Activated T-cell treated with anti-CD3 and anti-CD28 coated beads for 1 hour (primary cell): Measurements from ENCODE around the gene DDR2.
"Not testable (repeated sequence)": the region's sequence is repeated elsewhere in the genome, so short reads cannot be mapped to it uniquely, and the experiment has no call there.

Experiments used
- DNase-seq: peaks from one replicate; pipeline ENCODE4 v3.0.0-alpha.2; 2020; ENCODE audit warnings: low read depth

Gene DDR2

DNA sequence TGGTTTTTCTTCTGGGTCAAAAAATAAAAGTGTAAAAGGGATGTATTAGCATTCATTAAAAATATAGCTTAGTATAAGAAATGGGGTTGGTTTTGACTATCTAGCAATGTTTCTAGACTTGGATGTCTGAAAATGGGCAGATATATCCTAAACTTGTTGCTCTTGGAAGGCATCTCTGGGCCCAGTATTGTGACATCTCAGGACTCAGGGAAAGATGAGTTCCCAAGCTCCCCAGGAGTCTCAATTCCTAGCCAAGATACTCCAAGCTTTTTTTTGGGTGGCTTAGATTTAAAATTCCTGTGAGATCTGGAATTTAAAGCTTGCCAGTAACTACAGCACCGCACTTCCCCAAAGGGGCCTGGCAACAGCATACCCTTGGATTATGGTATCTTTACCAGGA, 146.8 kb downstream of the DDR2 start:
- DNase-seq = no peak

DNA sequence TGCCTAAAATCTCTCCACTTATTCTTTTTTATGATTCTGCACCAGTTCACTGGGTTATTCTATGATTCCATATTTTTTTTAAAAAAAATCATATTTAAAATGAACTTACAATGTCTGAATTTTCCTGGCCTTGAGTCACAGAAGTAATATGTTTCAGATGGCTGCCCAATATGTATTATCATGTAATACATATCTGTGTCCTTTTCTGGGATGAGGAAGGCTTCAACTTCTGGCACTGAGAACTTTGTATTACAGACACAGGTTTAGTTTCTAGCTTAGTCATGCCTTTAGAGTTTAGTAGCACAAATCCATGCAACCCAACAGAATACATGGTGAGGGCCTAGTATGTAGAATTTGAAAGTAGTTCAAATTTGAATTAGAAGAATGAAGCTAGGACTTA, 150.4 kb downstream of the DDR2 start:
- DNase-seq = no peak

DNA sequence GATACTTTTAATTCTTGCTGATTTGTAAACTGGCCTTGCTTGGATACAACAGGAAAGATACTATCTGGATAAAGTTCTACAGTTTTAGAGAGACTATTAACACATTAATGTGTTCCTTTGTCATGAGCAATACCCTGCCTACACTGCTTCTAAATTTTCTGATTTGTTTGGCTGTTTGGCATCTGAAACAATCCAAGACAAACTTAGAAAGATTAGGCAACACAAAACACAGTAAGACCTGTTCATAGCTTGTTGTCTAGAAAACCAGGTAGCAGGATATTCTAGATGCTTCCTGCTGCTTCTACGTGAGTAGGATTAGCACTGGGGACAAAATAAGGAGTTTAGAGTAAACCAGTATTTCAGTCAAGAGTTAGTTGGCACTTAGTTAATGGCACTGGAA, 152.7 kb downstream of the DDR2 start:
- not testable (repeated sequence) for DNase-seq

- not testable (repeated sequence) for DNase-seq
These were observed 156.5 kb downstream of the DDR2 start for GRCh38 chr1:162788783-162789182.

GRCh38 chr1:162790303-162790984, 158.2 kb downstream of the DDR2 start, which contains the start of gene HSD17B7:
Gene HSD17B7, plus strand, starts transcription at chr1:162790702. Its CDS starts 99 bp downstream, at chr1:162790801.
- peak; percentile 58 for DNase-seq

DNA sequence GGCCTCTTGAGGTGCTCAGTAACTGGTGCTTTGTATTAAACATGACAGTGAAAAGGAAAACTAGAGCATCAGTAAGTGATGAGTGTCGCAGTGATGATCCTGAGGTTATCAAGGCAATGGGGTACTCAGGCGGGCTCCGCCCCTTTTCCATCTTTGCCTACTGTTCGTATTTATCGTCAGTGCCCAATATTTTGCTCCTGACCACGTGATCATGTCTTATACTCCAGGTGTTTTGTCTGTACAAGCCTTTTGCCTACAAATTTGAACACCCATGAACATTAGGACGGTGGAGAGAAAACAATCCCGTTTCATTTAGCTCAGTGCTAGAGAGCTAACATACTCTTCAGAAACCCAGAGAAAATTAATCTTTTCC, 158.7 kb downstream of the DDR2 start:
- DNase-seq = not testable (repeated sequence)

DNA sequence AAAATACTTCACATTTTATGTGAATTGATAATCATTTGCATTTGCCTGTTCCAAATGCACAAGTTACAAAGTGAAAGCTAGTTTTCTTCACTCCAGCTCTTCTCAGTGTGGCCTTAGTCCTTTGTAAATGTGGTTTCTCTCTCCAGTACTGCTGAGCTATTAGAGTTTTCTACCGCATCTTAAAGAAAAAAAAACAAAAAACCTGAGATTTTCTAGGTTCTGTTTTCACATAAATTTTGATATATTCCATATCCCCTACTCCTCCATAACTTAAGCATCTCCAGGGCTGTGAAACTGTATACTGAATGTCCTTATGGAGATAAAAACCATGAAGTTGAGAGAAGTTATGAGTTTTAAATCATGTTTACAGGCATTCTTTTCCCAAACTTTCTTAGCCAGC, 162.0 kb downstream of the DDR2 start:
- not testable (repeated sequence) for DNase-seq

GRCh38 chr1:162796617-162797279, 164.5 kb downstream of the DDR2 start:
- not testable (repeated sequence) for DNase-seq

- not testable (repeated sequence) for DNase-seq
These were observed 167.9 kb downstream of the DDR2 start for GRCh38 chr1:162799995-162800830.

GRCh38 chr1:162807503-162807902, 175.2 kb downstream of the DDR2 start:
- not testable (repeated sequence) for DNase-seq

DNA sequence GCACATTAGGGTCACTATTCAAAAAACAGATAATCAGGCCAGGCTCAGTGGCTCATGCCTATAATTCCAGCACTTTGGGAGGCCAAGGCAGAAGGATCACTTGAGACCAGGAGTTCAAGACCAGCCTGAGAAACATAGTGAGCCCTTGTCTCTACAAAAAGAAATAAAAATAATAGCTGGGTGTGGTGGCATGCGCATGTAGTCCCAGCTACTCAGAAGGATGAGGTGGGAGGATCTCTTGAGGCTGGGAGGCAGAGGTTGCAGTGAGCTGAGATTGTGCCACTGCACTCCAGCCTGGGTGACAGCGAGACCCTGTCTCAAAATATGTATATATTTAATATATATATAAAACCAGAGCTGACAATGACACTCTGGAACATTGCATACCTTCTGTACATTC, 180.1 kb downstream of the DDR2 start:
- not testable (repeated sequence) for DNase-seq

DNA sequence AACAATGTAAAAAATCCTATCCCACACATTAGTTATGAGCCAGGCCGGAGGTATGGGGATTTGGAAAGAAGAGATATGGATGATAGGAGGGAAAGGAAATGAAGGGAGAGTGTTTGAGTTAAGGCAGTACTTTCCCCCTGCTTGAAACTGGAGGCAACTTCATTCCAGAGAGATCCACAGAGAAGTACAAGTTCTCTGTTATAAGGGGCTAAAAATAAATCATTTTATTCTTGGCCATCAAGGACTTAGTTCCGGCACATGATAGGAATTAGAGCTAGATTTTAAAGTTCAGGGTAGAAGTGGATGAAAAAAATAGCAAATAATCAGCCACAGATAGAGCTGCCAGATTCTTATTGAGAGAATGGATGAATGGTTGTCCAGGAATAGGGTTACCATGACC, 185.9 kb downstream of the DDR2 start:
- DNase-seq = not testable (repeated sequence)

GRCh38 chr1:162818666-162819065, 186.4 kb downstream of the DDR2 start:
- not testable (repeated sequence) for DNase-seq

DNA sequence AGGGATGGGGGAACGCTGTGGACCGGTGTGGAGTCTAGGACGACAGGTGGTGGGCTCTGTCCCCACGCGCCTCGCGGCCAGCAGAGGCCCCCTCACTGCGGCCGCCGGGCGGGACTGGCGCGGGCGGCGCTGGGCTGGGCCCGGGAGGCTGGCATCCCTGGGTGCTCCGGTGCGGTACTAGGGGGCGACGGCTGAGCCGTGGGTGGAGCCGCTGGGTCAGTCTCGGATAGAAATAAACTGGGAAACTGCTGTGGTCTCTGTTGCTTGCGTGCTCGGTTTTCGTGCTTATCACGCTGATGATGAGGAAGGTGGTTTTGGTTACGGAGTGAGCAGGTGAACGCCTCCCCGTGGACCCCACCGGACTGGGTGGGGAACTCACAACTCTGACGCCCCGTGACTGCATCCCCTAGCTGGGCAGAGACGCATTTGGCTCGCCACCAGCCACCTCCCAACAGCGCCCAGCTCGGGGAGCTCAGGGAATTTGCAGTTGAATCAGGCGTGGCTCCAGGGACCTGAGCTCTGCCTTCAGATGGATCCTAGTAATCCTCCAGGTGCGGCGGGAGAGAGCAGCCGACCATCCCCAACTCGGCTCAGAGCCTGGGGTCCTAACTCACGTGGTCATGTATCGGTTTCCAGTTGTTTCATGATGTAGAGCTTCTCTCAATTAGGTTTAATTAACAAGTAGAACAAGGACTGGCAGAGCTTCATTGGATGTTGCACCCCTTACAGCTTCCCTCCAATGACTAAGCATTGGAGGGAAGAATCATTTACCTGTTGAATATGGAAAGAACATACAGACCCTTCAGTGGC, 190.3 kb downstream of the DDR2 start:
- DNase-seq = no peak

GRCh38 chr1:162823231-162823630, 191.0 kb downstream of the DDR2 start:
- no peak for DNase-seq

- no peak for DNase-seq
These were observed 191.7 kb downstream of the DDR2 start for GRCh38 chr1:162823771-162824525.

- DNase-seq = no peak
These were observed 197.0 kb downstream of the DDR2 start for GRCh38 chr1:162829268-162829667.

- no peak for DNase-seq
These were observed 200.2 kb downstream of the DDR2 start for GRCh38 chr1:162832470-162832869.

DNA sequence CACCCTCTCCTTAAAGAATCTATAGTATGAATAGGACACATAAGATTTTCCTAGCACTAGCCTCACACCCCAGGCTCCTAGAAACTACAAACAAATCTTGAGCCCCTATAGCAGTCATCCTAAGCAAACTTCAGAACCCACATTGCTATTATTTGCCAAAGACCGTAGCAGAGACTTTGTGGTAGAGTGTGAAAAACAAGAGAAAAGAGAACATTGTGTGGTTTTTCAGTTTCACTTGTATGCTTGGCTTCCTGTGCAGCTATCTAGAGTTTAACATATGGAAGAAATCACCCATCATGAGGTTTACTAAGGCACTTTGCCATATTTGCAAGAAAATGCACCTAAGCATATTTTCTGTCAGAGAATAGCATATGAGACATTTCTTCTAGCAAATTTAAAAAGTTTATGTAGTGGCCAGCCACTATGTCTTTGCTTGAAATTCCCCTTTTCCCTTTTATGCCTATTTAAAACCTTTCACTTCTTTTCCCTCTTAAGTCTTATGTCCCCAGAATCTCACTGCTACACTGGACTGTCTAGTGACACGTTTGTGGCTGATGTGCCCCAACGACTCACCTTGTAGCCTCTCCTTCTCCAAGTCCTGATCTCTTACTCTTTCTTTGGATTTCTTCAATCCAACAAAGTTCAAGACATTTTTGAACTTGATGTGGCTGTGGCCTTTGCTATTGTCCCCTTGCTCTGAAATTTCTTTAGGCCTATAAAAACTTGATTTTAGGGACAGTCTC, 203.1 kb downstream of the DDR2 start:
- no peak for DNase-seq
